GM23248 (cell line): ENCODE data around the gene PPFIBP2. TPM values are rescaled to one million over a fixed set of nuclear protein-coding genes. Genes with fewer than 3 reads are reported as not detected.

ENCODE experiments used
- DNase-seq: peaks from one replicate; pipeline ENCODE4 v3.0.0-alpha.2; 2015
- H2AFZ ChIP-seq: fragments of 200-600 bp; sonication (generic); 2 replicates; pipeline ENCODE4 v1.6.1; 2016; ENCODE audit warnings: antibody characterized with exemption
- H3F3A ChIP-seq: fragments of 200-600 bp; sonication (generic); 2 replicates; pipeline ENCODE4 v1.6.1; 2016; ENCODE audit warnings: mild to moderate bottlenecking, antibody characterized with exemption, mixed run types; ENCODE audit not compliant: insufficient read depth
- H3K27ac ChIP-seq: fragments of 200-600 bp; sonication (generic); 2 replicates; pipeline ENCODE4 v1.5.1; 2016; ENCODE audit warnings: mild to moderate bottlenecking
- H3K27me3 ChIP-seq: fragments of 200-600 bp; sonication (generic); replicated peaks from 2 replicates; pipeline ENCODE4 v1.6.1; 2016; ENCODE audit warnings: mild to moderate bottlenecking; ENCODE audit not compliant: insufficient read depth
- H3K36me3 ChIP-seq: fragments of 200-600 bp; sonication (generic); 2 replicates; pipeline ENCODE4 v1.6.1; 2016; ENCODE audit warnings: low read depth, mild to moderate bottlenecking
- H3K4me1 ChIP-seq: fragments of 200-600 bp; sonication (generic); 2 replicates; pipeline ENCODE4 v1.6.1; 2016; ENCODE audit warnings: mild to moderate bottlenecking; ENCODE audit not compliant: insufficient read depth
- H3K4me2 ChIP-seq: fragments of 200-600 bp; sonication (generic); one replicate; pipeline ENCODE4 v1.6.1; 2016; ENCODE audit warnings: mild to moderate bottlenecking; ENCODE audit not compliant: unreplicated experiment
- H3K4me3 ChIP-seq: fragments of 200-600 bp; sonication (generic); 2 replicates; pipeline ENCODE4 v1.5.1; 2016; ENCODE audit warnings: mild to moderate bottlenecking
- H3K79me2 ChIP-seq: fragments of 200-600 bp; sonication (generic); 2 replicates; pipeline ENCODE4 v1.6.1; 2016; ENCODE audit warnings: mild to moderate bottlenecking; ENCODE audit not compliant: insufficient read depth
- H3K9ac ChIP-seq: fragments of 200-600 bp; sonication (generic); 2 replicates; pipeline ENCODE4 v1.6.1; 2016; ENCODE audit warnings: mild to moderate bottlenecking
- H3K9me2 ChIP-seq: fragments of 200-600 bp; sonication (generic); 2 replicates; pipeline ENCODE4 v1.6.1; 2016; ENCODE audit warnings: mixed run types, mild to moderate bottlenecking, moderate library complexity; ENCODE audit not compliant: insufficient read depth
- H3K9me3 ChIP-seq: fragments of 200-600 bp; sonication (generic); one replicate; pipeline ENCODE4 v1.6.1; 2017; ENCODE audit warnings: low read depth
- H4K20me1 ChIP-seq: fragments of 200-600 bp; sonication (generic); 2 replicates; pipeline ENCODE4 v1.6.0; 2016; ENCODE audit not compliant: insufficient read depth
- EZH2 ChIP-seq: fragments of 200-600 bp; sonication (generic); IDR thresholded peaks from 2 replicates; pipeline ENCODE4 v1.6.1; 2018; ENCODE audit warnings: antibody characterized with exemption, mild to moderate bottlenecking; ENCODE audit not compliant: insufficient read depth, poor library complexity, severe bottlenecking
- EZH2phosphoT487 ChIP-seq: fragments of 200-600 bp; sonication (generic); IDR thresholded peaks from 2 replicates; pipeline ENCODE4 v1.6.1; 2018; ENCODE audit warnings: antibody characterized with exemption, moderate library complexity, mild to moderate bottlenecking, low read depth; ENCODE audit not compliant: insufficient read depth
- WGBS, 2 experiments: methylation state at CpG; one replicate each; pipeline ENCODE4 v1.1.6; 2015 to 2017; ENCODE audit warnings: low lambda C conversion rate in 2 of 2, low coverage in 1 of 2; ENCODE audit errors: missing lambda C conversion rate in 2 of 2; 5-methylcytosine and 5-hydroxymethylcytosine counted together
- in situ Hi-C: fragments of 300-500 bp; cut with MboI; formaldehyde crosslinking; loops from 2 replicates; pipeline ENCODE4 v1.15.0; 2020
- polyA plus RNA-seq: library from polyadenylated mRNA; unstranded; fragments of >200 nt; fragmentation: Nextera tagmentation; extraction: Ambion mirVana; gene quantifications from 2 replicates; pipeline ENCODE4 v1.2.1, GENCODE V29; 2016
- total RNA-seq: library from RNA; depleted of rRNA; stranded (reverse); fragments of >200 nt; shearing (Covaris generic); gene quantifications from 2 replicates; pipeline ENCODE4 v1.2.3, GENCODE V29; 2014

PPFIBP2 gene
- total and polyA plus RNA-seq, 2 experiments from 2014 or later: 4.1 to 5.9 TPM

GRCh38 chr11:7611411-7611810, 97.6 kb downstream of the PPFIBP2 start:
- in situ Hi-C loops: no loop called here
- no peaks in the 10 kb centered on the region for H3K9me2 ChIP-seq
- H2AFZ ChIP-seq: no peak overlapping the region
- no peaks in the 10 kb centered on the region for H3K27me3 ChIP-seq
- TF ChIP-seq EZH2: no peak
- TF ChIP-seq EZH2phosphoT487: no peak
- no peaks in the 10 kb centered on the region for H3K36me3 ChIP-seq
- H3K9ac ChIP-seq: no peak overlapping the region
- 85 to 92% methylated on average over 1 of the region's 1 CpG for WGBS, 2 experiments
- H4K20me1 ChIP-seq: no peaks in the 10 kb centered on the region
- peak; percentile 12 for DNase-seq
- H3K4me1 ChIP-seq: peaks cover 4% of the 10 kb centered on the region; the same call in 1 of the 2 replicates
- no peaks in the 10 kb centered on the region for H3K79me2 ChIP-seq
- no peak overlapping the region for H3K4me3 ChIP-seq
- no peak overlapping the region for H3K27ac ChIP-seq
- H3K4me2 ChIP-seq: no peak overlapping the region
- no peaks in the 10 kb centered on the region for H3K9me3 ChIP-seq
- no peaks in the 10 kb centered on the region for H3F3A ChIP-seq

DNA sequence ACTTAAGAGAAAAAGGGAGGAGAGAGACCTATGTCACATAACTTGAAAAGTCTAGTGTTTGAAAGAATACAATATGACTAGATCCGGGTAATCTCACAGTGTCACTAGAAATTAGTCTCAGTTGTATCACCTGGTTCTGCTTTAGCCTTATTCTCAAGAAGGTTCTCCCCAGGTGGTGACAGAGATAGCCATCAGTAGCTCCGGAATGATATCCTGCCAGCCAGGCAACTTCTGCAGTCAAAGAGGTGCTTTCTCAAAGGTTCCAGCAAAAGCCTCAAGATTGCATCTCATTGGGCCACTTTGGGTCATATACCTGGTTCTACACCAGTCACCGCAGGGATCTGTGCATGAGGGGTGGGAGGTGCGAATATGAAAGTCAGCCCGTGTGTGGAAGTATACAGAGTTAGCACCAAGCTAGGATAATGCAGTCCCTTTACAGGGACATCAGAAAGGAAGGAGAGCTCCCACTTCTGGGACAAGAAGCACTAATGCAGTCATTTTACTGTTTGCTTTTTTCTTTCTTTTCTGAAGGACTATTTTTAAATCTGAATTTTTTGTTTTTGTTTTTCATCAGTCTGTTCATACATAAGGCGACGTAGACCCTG, 98.4 kb downstream of the PPFIBP2 start:
- WGBS, 2 experiments: 96% methylated on average over 7 of the region's 7 CpGs
- Histone ChIP-seq H3F3A (no peaks in the 10 kb centered on the region), H3K27ac (no peak overlapping the region), H3K9me2 (no peaks in the 10 kb centered on the region), H3K4me2 (no peak overlapping the region), H3K79me2 (no peaks in the 10 kb centered on the region), H3K27me3 (no peaks in the 10 kb centered on the region), H3K4me3 (no peak overlapping the region), H3K4me1 (peaks cover 4% of the 10 kb centered on the region; the same call in 1 of the 2 replicates), H2AFZ (no peak overlapping the region), H3K9ac (no peak overlapping the region), H4K20me1 (no peaks in the 10 kb centered on the region), H3K36me3 (no peaks in the 10 kb centered on the region), H3K9me3 (no peaks in the 10 kb centered on the region)
- DNase-seq: no peak
- no peak for TF ChIP-seq EZH2phosphoT487
- TF ChIP-seq EZH2: no peak
- in situ Hi-C loops: no loop called here

DNA sequence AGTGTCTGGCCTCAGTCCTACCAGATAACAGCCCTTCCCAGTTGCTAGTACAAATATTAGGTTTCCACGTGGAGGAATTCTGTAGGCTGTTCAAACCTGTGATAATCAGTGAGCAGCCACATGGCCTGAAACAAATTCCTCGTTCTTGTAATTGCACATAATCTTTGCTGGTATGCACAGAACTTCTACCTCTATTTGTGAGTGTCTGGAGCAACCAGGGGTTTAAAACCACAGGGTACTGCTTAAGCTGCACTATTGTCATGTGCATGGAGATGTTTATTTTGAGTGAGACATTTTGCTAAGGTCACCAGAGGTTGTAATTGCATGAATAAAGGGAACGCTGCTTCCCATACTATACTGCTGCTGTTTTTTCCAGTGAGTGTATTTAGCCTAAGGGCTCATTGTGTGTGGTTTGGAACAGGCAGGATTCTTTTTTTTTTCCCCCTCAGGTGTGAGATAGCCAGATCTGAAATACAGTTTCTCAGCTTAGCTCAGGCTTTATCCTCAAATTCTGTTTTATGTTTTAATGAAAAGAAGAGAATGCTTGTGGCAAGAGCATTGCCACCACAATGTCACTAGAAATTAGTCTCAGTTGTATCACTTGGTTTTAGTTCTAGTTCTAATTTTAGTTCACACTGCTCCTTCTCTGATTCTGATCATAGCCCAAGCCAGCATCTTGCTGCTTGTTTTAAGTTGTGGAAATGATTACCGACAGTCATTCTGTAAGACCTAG, 99.0 kb downstream of the PPFIBP2 start:
- H3K27ac ChIP-seq: no peak overlapping the region
- H3K9me2 ChIP-seq: no peaks in the 10 kb centered on the region
- H3K4me3 ChIP-seq: no peak overlapping the region
- no peak overlapping the region for H3K4me2 ChIP-seq
- peaks cover 4% of the 10 kb centered on the region; the same call in 1 of the 2 replicates for H3K4me1 ChIP-seq
- no peaks in the 10 kb centered on the region for H3K79me2 ChIP-seq
- no peak for DNase-seq
- no peaks in the 10 kb centered on the region for H3K27me3 ChIP-seq
- no peaks in the 10 kb centered on the region for H4K20me1 ChIP-seq
- WGBS, 2 experiments: 63 to 65% methylated on average over 4 of the region's 4 CpGs
- no peaks in the 10 kb centered on the region for H3F3A ChIP-seq
- H2AFZ ChIP-seq: no peak overlapping the region
- no peaks in the 10 kb centered on the region for H3K9me3 ChIP-seq
- no peaks in the 10 kb centered on the region for H3K36me3 ChIP-seq
- H3K9ac ChIP-seq: no peak overlapping the region
- in situ Hi-C loops: no loop called here
- no peak for TF ChIP-seq EZH2phosphoT487
- TF ChIP-seq EZH2: no peak

GRCh38 chr11:7613394-7613720, 99.6 kb downstream of the PPFIBP2 start:
- in situ Hi-C loops: no loop called here

More at GRCh38 chr11:7613394-7613720, 99.6 kb downstream of the PPFIBP2 start:
- Histone ChIP-seq H4K20me1 (no peaks in the 10 kb centered on the region), H3K9ac (no peak overlapping the region), H3K27me3 (no peaks in the 10 kb centered on the region), H3K9me2 (no peaks in the 10 kb centered on the region), H3K4me1 (peaks cover 4% of the 10 kb centered on the region; the same call in 1 of the 2 replicates), H3K4me2 (no peak overlapping the region), H3K79me2 (no peaks in the 10 kb centered on the region), H3K36me3 (no peaks in the 10 kb centered on the region), H3K4me3 (no peak overlapping the region), H3F3A (no peaks in the 10 kb centered on the region), H3K9me3 (no peaks in the 10 kb centered on the region), H3K27ac (no peak overlapping the region), H2AFZ (no peak overlapping the region)
- TF ChIP-seq EZH2 (no peak), EZH2phosphoT487 (no peak)
- no peak for DNase-seq
- 93 to 96% methylated on average over 4 of the region's 4 CpGs for WGBS, 2 experiments
